Stomach (tissue), 9 donors: ENCODE data around the gene MESP2. TPM values are rescaled to one million over a fixed set of nuclear protein-coding genes. Genes with fewer than 3 reads are reported as not detected.

Experiments
- DNase-seq, 2 donors: peaks; one replicate each; pipeline versions ENCODE4 v3.0.0 to v3.0.0-alpha.2; 2013 to 2019
- H3K27ac ChIP-seq, 5 donors: fragments of 200-600 bp in 4 of 5; sonication (generic) in 4 of 5; one replicate each; pipeline ENCODE4 v1.5.1; 2013 to 2019; ENCODE audit warnings: mild to moderate bottlenecking in 1 of 5, moderate library complexity in 1 of 5
- H3K27me3 ChIP-seq, 3 donors: fragments of 200-600 bp; sonication (generic); one replicate each; pipeline ENCODE4 v1.5.1; 2017 to 2019; ENCODE audit warnings: mixed run types in 1 of 3
- H3K36me3 ChIP-seq, 4 donors: fragments of 200-600 bp; sonication (generic); 1 replicate in 3 of 4; 2 replicates in 1 of 4; pipeline ENCODE4 v1.5.1; 2016 to 2019
- H3K4me1 ChIP-seq, 4 donors: fragments of 200-600 bp; sonication (generic); one replicate each; pipeline ENCODE4 v1.5.1; 2016 to 2019
- H3K4me3 ChIP-seq, 4 donors: fragments of 200-600 bp; sonication (generic) in 3 of 4; one replicate each; pipeline ENCODE4 v1.5.1; 2016 to 2019; ENCODE audit warnings: mild to moderate bottlenecking in 1 of 4
- H3K9me3 ChIP-seq, 4 donors: fragments of 200-600 bp; sonication (generic); one replicate each; pipeline ENCODE4 v1.5.1; 2016 to 2019
- CTCF ChIP-seq, 7 experiments: fragments of 450-650 bp in 4 of 7; fragments of 200-600 bp in 3 of 7; sonication (generic) in 3 of 7; IDR thresholded peaks; one replicate each; pipeline ENCODE4 v1.5.1; 2016 to 2019; ENCODE audit warnings: antibody characterized with exemption in 7 of 7, control low read depth in 2 of 7, mild to moderate bottlenecking in 1 of 7
- EP300 ChIP-seq: sonication (generic); formaldehyde crosslinking; IDR thresholded peaks from one replicate; pipeline ENCODE4 v1.6.1; 2017; ENCODE audit warnings: antibody characterized with exemption
- POLR2A ChIP-seq, 4 donors: fragments of 450-650 bp; IDR thresholded peaks; one replicate each; pipeline ENCODE4 v1.6.1; 2016; ENCODE audit warnings: antibody characterized with exemption in 4 of 4, control low read depth in 2 of 4, mild to moderate bottlenecking in 1 of 4, moderate library complexity in 1 of 4
- POLR2AphosphoS5 ChIP-seq, 3 donors: sonication (generic); formaldehyde crosslinking; IDR thresholded peaks; one replicate each; pipeline ENCODE4 v1.6.1; 2016; ENCODE audit warnings: antibody characterized with exemption in 3 of 3
- WGBS, 5 donors: extraction: QIAGEN DNeasy Blood & Tissue Kit in 3 of 5; methylation state at CpG; one replicate each; pipeline versions ENCODE4 v1.1.5 to v1.1.7; 2013 to 2018; 5-methylcytosine and 5-hydroxymethylcytosine counted together
- intact Hi-C: fragments of 100-400 bp; cut with DNase I; formaldehyde crosslinking; loops from one replicate; pipeline ENCODE4 v1.15.1; 2023; ENCODE audit warnings: low total_unique reads
- polyA plus RNA-seq, 3 donors: library from polyadenylated mRNA; stranded (reverse); fragments of 200-250 nt; gene quantifications; one replicate each; pipeline ENCODE4 v1.2.3, GENCODE V29; 2013
- total RNA-seq, 5 donors: library from RNA; depleted of rRNA; stranded (reverse); fragments of >200 nt; gene quantifications; one replicate each; pipeline versions ENCODE4 v1.1.0 to v1.2.3, GENCODE V29; 2014 to 2016
- donor health status: healthy with polysubstance abuse.
- donor health status: Bipolar disorder and iron deficiency.
- donor health status: healthy.

The MESP2 gene
- total and polyA plus RNA-seq, 8 donors, result 0.43 to 0.56 TPM; not detected in 6

DNA sequence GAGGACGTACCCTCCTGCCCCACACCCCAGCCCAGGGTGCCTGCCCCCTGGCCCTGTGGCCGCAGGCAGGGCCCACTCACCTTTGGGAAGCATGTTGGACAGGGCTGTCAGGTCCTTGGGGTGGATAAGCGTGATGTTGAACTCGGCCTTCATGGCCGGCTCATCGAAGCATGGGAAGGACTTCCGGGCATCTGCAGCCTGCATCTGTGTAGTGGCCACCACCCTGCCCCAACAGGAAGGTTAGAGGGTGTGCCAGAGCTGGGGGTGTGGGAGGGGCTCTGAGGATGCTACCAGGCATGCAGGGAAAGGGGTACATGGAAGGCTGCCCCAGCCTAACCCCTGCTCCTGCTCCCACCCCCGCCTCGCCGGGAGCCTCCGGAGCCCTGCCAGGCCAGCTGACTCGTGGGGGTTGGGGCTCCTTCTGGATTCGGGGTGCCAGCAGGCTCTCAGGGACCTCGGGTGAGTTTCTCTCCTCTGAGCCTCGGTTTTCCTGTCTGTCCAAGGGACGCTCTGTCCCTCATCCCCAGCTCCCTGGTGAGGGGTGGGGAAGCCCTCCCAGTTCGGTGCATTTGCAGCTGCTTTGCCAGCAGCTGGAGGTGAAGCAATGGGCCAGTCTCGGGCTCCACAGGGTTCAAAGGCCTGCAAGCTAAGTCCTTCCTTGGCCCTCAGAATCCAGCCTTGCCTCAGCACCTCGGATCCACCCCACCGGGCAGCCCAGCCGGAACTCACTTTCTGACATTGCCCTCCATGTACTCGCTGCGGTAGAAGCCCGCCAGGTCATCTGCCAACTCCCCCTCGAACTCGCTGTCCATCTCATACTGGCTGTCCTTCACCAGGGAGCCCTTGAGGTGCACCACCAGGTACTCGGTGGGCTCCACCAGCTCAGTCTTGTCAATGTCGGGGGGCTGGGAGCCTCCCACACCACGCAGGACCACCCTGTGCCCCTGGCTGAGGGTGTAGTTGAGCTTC is 29.4 kb downstream of the MESP2 start:
- TF ChIP-seq POLR2A (IDR thresholded peaks at IDR 0.05) (no peak), CTCF (IDR thresholded peaks at IDR 0.05) (no peak), POLR2AphosphoS5 (IDR thresholded peaks at IDR 0.05) (no peak), EP300 (no peak)
- no peak for DNase-seq
- Histone ChIP-seq H3K9me3 (no peaks in the 10 kb centered on the region), H3K27me3 (peaks cover 0 to 16% (median 0%) of the 10 kb centered on the region in 3 donors), H3K36me3 (peaks cover 0 to 26% (median 8%) of the 10 kb centered on the region in 4 donors), H3K27ac (no peak overlapping the region), H3K4me3 (no peak overlapping the region), H3K4me1 (peaks cover 0 to 18% (median 9%) of the 10 kb centered on the region in 4 donors)
- intact Hi-C loops, result no loop called here
- WGBS, 5 donors, result 79 to 91% (median 87%) methylated on average over 20 to 29 of the region's 29 CpGs

DNA sequence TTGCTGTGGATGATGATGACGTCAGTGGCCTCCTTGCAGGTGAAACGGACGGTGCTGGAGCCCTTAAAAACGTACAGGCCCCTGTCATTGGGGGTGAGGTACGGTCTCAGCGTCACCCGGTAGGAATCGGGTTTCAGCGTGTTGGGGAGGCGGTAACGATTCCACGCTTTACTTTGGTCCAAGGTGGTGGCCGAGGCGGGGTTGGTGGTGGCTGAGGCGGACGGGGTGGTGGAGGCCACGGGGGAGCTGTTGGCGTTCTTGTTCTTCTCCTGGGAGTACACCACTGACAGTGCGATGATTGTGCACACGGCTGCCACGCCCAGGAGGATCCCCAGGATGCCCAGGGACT is 30.1 kb downstream of the MESP2 start:
- intact Hi-C loops, result no loop called here
- TF ChIP-seq POLR2A (IDR thresholded peaks at IDR 0.05) (no peak), POLR2AphosphoS5 (IDR thresholded peaks at IDR 0.05) (no peak), EP300 (no peak), CTCF (IDR thresholded peaks at IDR 0.05) (no peak)
- Histone ChIP-seq H3K4me3 (no peak overlapping the region), H3K4me1 (peaks cover 0 to 18% (median 9%) of the 10 kb centered on the region in 4 donors), H3K9me3 (no peaks in the 10 kb centered on the region), H3K36me3 (peaks cover 0 to 23% (median 5%) of the 10 kb centered on the region in 4 donors), H3K27me3 (peaks cover 0 to 13% (median 0%) of the 10 kb centered on the region in 3 donors), H3K27ac (no peak overlapping the region)
- no peak for DNase-seq
- 76 to 95% (median 87%) methylated on average over 12 to 21 of the region's 21 CpGs for WGBS, 5 donors

- peak; percentile 62 to 71 for DNase-seq
- intact Hi-C loops, result no loop called here
- Histone ChIP-seq H3K9me3 (no peaks in the 10 kb centered on the region), H3K4me3 (no peak overlapping the region), H3K27ac (no peak overlapping the region), H3K4me1 (peaks cover 0 to 18% (median 9%) of the 10 kb centered on the region in 4 donors), H3K36me3 (peaks cover 0 to 19% (median 5%) of the 10 kb centered on the region in 4 donors), H3K27me3 (peaks cover 0 to 6% (median 0%) of the 10 kb centered on the region in 3 donors)
- 47 to 62% (median 54%) methylated on average over 19 to 22 of the region's 22 CpGs for WGBS, 5 donors
- TF ChIP-seq CTCF (IDR thresholded peaks at IDR 0.05), result no peak
- TF ChIP-seq POLR2AphosphoS5 (IDR thresholded peaks at IDR 0.05), result no peak
- TF ChIP-seq EP300, result no peak
- TF ChIP-seq POLR2A (IDR thresholded peaks at IDR 0.05), result no peak
Observed at GRCh38 chr15:89806559-89807550, 30.7 kb downstream of the MESP2 start.

DNA sequence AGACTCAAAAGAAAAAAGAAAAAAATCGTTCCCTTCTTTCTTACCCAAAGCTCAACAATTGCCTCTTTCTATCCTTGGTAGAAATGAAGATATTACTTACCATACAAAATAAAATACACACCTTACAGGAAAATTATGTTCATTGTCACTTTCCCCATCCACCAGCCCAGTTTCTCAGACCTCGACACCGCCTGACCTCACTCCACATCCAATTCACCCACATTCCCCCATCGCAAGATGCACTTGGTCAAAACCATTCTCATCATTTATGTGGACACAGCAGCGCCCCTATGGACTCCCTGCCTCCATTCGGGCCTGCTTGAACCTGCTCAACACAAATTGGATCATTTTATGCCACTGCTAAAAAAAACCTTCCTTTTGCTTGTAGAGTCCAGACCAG is 31.6 kb downstream of the MESP2 start:
- Histone ChIP-seq H3K36me3 (peaks cover 0 to 14% (median 2%) of the 10 kb centered on the region in 4 donors), H3K27me3 (peaks cover 0 to under 1% (median 0%) of the 10 kb centered on the region in 3 donors), H3K4me1 (peaks cover 7 to 26% (median 17%) of the 10 kb centered on the region in 4 donors), H3K9me3 (no peaks in the 10 kb centered on the region), H3K4me3 (no peak overlapping the region), H3K27ac (no peak overlapping the region)
- no peak for TF ChIP-seq CTCF (IDR thresholded peaks at IDR 0.05)
- intact Hi-C loops, result no loop called here
- 93 to 95% (median 94%) methylated on average over 6 of the region's 6 CpGs for WGBS, 5 donors
- no peak for DNase-seq
